GM10847 (cell line): ENCODE data around the gene SYDE2.

Source experiments
- POLR2A ChIP-seq: IDR thresholded peaks from 2 replicates; pipeline ENCODE4 v1.6.1; 2011; ENCODE audit not compliant: insufficient read length; ENCODE audit errors: extremely low read depth

The SYDE2 gene

GRCh38 chr1:85220756-85221201, 20.0 kb upstream of the SYDE2 start:
- TF ChIP-seq POLR2A, result no peak

- no peak for TF ChIP-seq POLR2A
Measured at GRCh38 chr1:85219853-85220610, 19.2 kb upstream of the SYDE2 start.

GRCh38 chr1:85216697-85217096, 15.9 kb upstream of the SYDE2 start:
- TF ChIP-seq POLR2A, result no peak

- TF ChIP-seq POLR2A, result no peak
Measured at GRCh38 chr1:85214654-85215053, 13.8 kb upstream of the SYDE2 start.

- no peak for TF ChIP-seq POLR2A
Measured at GRCh38 chr1:85208488-85208887, 7.7 kb upstream of the SYDE2 start.

GRCh38 chr1:85203573-85204171, 2.9 kb upstream of the SYDE2 start:
- TF ChIP-seq POLR2A, result no peak

- no peak for TF ChIP-seq POLR2A
Measured at GRCh38 chr1:85202864-85203255, 2.0 kb upstream of the SYDE2 start.

GRCh38 chr1:85202092-85202863, 1.5 kb upstream of the SYDE2 start:
- TF ChIP-seq POLR2A, result no peak

GRCh38 chr1:85201340-85202091, 700 bp upstream of the SYDE2 start:
- TF ChIP-seq POLR2A, result no peak

GRCh38 chr1:85199667-85200462, 951 bp downstream of the SYDE2 start:
- no peak for TF ChIP-seq POLR2A

GRCh38 chr1:85198864-85199263, 2.0 kb downstream of the SYDE2 start:
- TF ChIP-seq POLR2A, result no peak

GRCh38 chr1:85196358-85196757, 4.5 kb downstream of the SYDE2 start:
- no peak for TF ChIP-seq POLR2A

GRCh38 chr1:85195703-85196102, 5.1 kb downstream of the SYDE2 start:
- no peak for TF ChIP-seq POLR2A

- TF ChIP-seq POLR2A, result no peak
Measured at GRCh38 chr1:85189120-85189519, 11.7 kb downstream of the SYDE2 start.
